Stimulated activated effector memory CD8-positive, alpha-beta T cell treated with anti-CD3 and anti-CD28 coated beads, Interleukin-12 subunit alpha, Interleukin-12 subunit beta, amount 100 ng/mL, for 72 hours (primary cell): ENCODE data around the gene COL23A1.
A peak's percentile ranks its signal among the peaks of the same experiment; 100 is the strongest.
"Not testable (repeated sequence)": the region's sequence is repeated elsewhere in the genome, so short reads cannot be mapped to it uniquely, and the experiment has no call there.

Experiments
- ATAC-seq: fragments of 150-1000 bp; cut with Tn5 transposase; 2 replicates; pipeline ENCODE4 v1.10.0; 2021
- DNase-seq, 2 donors: peaks; one replicate each; pipeline ENCODE4 v3.0.0; 2021 to 2022; ENCODE audit warnings: low spot score in 2 of 2
- H3K27ac Mint-ChIP-seq: one replicate; pipeline ENCODE4 v1.8.0; 2022; ENCODE audit warnings: mild to moderate bottlenecking, mixed read lengths
- H3K36me3 Mint-ChIP-seq: one replicate; pipeline ENCODE4 v1.8.0; 2022; ENCODE audit warnings: mild to moderate bottlenecking, mixed read lengths
- H3K4me1 Mint-ChIP-seq: one replicate; pipeline ENCODE4 v1.8.0; 2022; ENCODE audit warnings: mixed read lengths
- H3K4me3 Mint-ChIP-seq: one replicate; pipeline ENCODE4 v1.8.0; 2022; ENCODE audit warnings: mild to moderate bottlenecking, mixed read lengths
- H3K9me3 Mint-ChIP-seq: one replicate; pipeline ENCODE4 v1.8.0; 2022; ENCODE audit warnings: mixed read lengths

COL23A1 gene

DNA sequence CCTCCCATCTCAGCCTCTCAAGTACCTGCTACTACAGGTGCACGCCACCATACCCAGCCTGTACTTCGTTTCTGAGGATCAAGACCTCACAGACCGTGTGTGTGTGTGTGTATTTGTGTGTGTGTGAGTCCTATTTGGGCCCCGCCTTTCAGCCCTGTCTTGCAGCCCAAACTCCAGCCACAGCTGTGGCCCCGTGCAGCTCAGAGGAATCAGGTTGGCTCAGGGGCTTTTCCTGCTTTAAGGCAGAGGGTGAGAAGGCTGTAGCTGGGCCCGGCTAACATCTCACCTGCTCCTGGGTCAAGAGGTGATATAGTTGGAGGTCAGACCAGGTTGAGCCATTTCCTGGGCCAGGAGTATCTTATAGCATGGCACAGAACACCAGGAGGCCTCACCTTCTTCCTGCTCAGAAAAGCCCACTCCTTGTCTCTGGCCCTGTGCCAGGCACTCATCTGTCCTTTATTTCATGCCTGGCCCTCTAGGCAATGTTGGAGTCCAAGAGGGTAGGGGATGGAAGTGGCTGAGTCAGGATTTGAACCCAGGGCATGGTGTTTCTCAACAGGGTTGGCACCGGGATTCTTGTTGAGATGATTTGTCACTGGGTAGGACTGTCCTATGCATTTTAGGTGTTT, 356.0 kb downstream of the COL23A1 start:
- Mint-ChIP-seq H3K36me3 (peaks cover 28% of the 10 kb centered on the region), H3K4me3 (no peak overlapping the region), H3K9me3 (no peaks in the 10 kb centered on the region), H3K4me1 (peaks cover 69% of the 10 kb centered on the region), H3K27ac (no peak overlapping the region)
- ATAC-seq, result no peak
- DNase-seq, result no peak

DNA sequence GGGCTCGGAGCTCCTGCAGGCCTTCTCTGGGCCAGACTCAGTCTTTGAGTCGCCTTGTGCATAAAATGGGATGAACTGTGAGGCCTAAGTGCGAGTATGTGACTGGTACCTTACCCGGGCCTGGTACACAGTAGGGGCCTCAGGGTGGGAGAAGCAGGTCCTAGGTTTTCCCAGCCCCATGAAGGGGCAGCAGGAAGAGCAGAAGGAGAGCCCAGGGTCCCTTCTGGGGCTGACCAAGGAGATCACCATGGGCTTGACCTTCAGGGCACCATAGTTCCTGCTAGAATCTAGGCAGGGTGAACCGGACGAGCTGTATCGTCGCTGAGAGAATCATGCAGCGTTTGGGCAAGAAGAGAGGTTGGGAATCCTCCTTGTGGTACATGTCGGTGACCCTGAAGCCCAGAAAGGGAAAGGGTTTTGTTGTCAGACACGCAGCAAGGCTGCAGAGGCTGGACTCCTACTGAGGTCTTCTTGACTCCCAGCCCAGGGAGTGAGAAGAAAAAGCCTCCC, 357.2 kb downstream of the COL23A1 start:
- H3K27ac Mint-ChIP-seq, result peak overlapping the region; percentile 83
- H3K9me3 Mint-ChIP-seq, result no peaks in the 10 kb centered on the region
- DNase-seq (no peak), ATAC-seq (no peak)
- H3K4me3 Mint-ChIP-seq, result peak overlapping the region; percentile 80
- H3K4me1 Mint-ChIP-seq, result peaks cover 69% of the 10 kb centered on the region
- H3K36me3 Mint-ChIP-seq, result peaks cover 41% of the 10 kb centered on the region

DNA sequence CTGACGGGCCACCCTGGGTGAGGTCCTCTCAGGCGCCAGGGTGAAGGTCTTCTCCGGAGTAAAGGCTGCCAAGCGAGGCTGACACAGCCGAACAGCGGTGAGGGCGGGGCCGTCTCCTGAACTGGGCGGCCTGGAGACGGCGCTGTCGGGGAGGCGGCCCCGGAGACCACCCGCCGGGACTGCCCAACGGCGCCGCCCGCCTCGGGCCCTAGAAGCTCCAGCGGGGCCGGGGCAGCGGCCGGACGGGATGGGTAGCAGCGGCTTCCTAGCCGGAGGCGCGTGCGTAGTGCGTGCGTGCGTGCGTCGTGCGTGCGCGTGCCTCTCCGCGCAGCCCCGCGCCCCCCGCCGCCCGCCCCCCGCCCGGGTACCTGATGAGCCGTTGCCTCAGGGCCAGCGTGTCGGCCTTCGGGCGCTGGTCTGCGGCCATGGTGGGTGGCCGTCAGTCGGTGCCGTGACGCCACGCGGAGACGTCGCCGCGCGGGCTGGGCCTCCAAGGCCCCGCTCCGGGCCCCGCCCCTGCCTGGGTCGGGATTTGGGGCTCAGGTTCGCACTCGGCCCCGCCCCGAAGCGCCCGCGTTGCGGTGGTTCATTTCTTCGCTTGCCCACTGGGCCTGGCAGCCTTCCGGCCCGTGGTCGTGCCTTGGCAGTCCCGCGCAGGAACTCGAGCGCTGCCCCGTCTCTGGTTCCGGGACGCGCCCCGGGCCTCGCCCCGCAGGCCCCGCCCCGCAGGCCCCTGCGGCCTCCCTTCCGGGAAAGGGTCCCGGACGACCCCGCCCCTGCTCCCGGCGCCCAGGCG, 357.9 kb downstream of the COL23A1 start, which contains the start of gene PHYKPL:
Gene PHYKPL (minus strand): TSS at position 679 of the 796 bp plus-strand sequence. CDS start 252 bp downstream, at position 427.
- ATAC-seq, result peak; percentile 76
- Mint-ChIP-seq H3K4me3 (peak within 1 kb of the TSS; percentile 80), H3K9me3 (no peaks in the 10 kb centered on the region), H3K4me1 (peaks cover 71% of the 10 kb centered on the region), H3K36me3 (peaks cover 47% of the 10 kb centered on the region), H3K27ac (peak within 1 kb of the TSS; percentile 87)
- DNase-seq, result peak; percentile 62 to 87

DNA sequence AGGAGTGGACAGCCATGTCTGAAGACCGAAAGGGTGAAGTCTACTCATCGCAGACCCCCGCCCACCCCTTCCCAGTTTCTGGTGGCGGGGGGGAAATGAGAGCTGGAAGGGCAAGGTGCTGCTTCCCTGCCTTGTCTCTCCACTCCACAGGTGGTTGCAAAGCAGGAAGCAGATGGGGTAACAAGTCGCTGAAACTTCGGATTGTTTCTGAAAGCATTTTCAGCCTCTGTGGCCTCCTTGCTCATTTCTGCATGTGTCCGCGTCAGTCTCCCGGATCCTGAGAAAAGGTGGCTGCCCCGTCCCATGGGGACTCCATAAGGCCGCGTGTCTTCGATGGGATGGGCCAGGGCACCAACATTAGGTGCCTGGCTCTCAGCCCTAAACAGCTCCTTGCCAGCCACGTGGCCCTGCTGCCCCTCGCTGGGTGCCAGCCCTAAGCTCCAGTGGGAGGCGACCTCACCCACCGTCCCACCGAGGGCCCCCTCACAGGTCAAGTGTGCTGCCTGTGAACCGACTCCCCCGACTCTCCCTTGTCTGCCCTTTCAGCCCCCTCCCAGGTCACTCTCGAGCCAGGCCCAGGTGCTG, 358.6 kb downstream of the COL23A1 start:
- Mint-ChIP-seq H3K4me3 (peak overlapping the region; percentile 80), H3K27ac (peak overlapping the region; percentile 87), H3K4me1 (peaks cover 70% of the 10 kb centered on the region), H3K9me3 (no peaks in the 10 kb centered on the region), H3K36me3 (peaks cover 54% of the 10 kb centered on the region)
- DNase-seq, result no peak
- no peak for ATAC-seq

DNA sequence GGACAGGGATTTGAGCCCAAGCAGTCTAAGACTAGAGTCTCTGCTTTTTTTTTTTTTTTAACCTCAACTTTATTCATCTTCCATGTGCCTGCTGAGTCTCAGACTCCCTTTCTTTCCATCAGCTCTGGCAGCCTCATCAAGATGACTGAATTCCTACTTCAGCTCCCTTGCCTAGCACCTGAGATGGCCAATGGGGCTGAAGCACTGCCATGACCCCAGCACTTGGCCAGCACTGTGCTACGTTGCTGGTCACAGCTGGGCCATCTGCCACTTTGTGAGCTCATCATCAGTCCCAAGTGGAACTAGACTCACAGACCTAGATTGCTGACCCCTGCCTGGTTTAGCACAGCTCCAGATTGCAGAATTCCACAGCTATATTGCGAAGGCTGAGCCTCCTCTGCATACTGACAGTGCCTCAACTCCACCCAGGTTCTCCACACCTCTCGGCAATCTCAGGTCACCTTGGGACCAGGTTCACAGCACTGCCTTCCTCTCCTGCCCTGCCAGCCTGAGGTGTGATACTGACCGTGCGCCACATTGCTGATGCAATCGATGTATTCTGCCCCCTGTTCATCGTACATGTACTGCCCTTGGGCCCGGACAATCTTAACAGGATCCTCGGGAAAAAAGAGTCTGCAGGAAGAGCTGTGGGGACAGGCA, 359.2 kb downstream of the COL23A1 start:
- no peaks in the 10 kb centered on the region for H3K9me3 Mint-ChIP-seq
- peaks cover 60% of the 10 kb centered on the region for H3K36me3 Mint-ChIP-seq
- H3K4me3 Mint-ChIP-seq, result peak overlapping the region; percentile 80
- H3K27ac Mint-ChIP-seq, result peak overlapping the region; percentile 87
- no peak for ATAC-seq
- H3K4me1 Mint-ChIP-seq, result peaks cover 69% of the 10 kb centered on the region
- DNase-seq, result no peak

DNA sequence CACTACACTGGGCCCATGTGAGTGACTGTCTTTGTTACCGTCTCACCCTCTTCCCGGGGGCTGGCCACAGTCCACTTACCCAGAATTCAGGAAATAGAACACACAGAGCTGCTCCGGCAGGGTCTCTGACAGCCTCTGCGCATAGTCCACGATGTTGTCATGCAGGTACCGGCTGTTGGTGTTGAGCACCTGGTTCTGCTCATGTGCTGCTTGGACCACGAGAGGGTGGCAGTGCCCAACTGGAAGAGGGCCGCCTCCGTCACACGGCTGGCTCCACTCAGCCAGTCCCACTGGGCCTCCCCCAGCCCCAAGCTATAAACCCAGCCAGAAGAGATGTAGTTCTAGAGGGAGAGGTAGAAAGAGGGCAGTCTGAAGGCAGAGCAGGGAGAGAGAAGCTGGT, 360.3 kb downstream of the COL23A1 start:
- Mint-ChIP-seq H3K27ac (peak overlapping the region; percentile 87), H3K36me3 (peaks cover 72% of the 10 kb centered on the region), H3K4me1 (peaks cover 65% of the 10 kb centered on the region), H3K9me3 (no peaks in the 10 kb centered on the region), H3K4me3 (peak overlapping the region; percentile 80)
- no peak for ATAC-seq
- DNase-seq, result no peak

DNA sequence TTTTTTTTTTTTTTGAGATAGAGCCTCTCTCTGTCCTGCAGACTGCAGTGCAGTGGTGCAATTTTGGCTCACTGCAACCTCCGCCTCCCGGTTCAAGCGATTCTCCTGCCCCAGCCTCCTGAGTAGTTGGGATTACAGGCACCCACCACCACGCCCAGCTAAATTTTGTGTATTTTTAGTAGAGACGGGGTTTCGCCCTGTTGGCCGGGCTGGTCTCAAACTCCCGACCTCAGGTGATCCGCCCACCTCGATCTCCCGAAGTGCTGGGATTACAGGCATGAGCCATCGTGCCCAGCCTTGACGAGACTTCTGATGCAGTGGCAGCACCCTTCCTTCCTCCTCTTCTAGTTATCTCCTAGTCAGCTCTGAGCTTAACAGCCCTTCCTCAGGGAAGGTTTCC, 361.1 kb downstream of the COL23A1 start:
- Mint-ChIP-seq H3K27ac (peak overlapping the region; percentile 87), H3K4me3 (peak overlapping the region; percentile 80), H3K4me1 (peaks cover 65% of the 10 kb centered on the region), H3K36me3 (peaks cover 79% of the 10 kb centered on the region)
- DNase-seq, H3K9me3 Mint-ChIP-seq, ATAC-seq: not testable (repeated sequence)

DNA sequence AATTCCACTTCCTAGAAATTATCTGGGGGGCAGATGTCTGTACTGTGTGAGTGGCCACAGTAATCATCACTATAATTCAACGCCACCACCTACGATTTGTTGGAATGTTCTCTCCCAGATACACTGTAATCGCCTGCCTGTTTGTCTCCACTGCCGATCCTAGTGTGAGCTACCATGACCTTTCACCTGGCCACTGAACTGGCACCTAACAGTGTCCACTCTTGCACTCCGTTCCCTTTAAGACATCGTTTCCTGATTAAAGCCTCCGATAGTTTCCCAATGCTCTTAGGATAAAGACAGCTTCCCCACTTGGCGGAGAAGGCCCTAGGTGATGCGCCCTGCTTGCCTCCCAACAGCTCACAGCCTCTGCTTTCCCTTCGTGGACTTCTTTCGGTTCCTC, 361.6 kb downstream of the COL23A1 start:
- H3K4me3 Mint-ChIP-seq, result no peak overlapping the region
- peaks cover 70% of the 10 kb centered on the region for H3K4me1 Mint-ChIP-seq
- no peaks in the 10 kb centered on the region for H3K9me3 Mint-ChIP-seq
- ATAC-seq (no peak), DNase-seq (no peak)
- peaks cover 84% of the 10 kb centered on the region for H3K36me3 Mint-ChIP-seq
- H3K27ac Mint-ChIP-seq, result peak overlapping the region; percentile 87

DNA sequence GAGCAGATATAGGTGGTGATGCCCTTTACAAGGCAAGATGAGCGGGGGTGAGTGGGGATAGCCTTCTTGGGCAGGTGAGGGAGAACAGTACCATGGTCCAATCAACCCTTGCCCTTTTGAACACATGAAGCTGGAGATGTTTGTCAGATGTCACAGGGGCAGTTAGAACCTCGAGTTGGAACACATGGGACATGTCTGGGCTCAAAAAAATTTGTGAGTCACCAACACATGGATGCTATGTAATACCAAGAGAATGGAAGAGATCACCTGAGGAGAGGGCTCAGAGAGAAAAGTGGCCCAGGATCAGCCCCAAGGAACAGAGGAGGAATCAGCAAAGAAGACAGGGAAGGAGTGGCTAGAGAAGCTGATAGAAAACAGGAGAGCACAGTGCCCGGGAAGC, 362.3 kb downstream of the COL23A1 start:
- ATAC-seq, result no peak
- Mint-ChIP-seq H3K9me3 (no peaks in the 10 kb centered on the region), H3K27ac (peak overlapping the region; percentile 87), H3K36me3 (peaks cover 91% of the 10 kb centered on the region), H3K4me1 (peaks cover 77% of the 10 kb centered on the region), H3K4me3 (no peak overlapping the region)
- no peak for DNase-seq

DNA sequence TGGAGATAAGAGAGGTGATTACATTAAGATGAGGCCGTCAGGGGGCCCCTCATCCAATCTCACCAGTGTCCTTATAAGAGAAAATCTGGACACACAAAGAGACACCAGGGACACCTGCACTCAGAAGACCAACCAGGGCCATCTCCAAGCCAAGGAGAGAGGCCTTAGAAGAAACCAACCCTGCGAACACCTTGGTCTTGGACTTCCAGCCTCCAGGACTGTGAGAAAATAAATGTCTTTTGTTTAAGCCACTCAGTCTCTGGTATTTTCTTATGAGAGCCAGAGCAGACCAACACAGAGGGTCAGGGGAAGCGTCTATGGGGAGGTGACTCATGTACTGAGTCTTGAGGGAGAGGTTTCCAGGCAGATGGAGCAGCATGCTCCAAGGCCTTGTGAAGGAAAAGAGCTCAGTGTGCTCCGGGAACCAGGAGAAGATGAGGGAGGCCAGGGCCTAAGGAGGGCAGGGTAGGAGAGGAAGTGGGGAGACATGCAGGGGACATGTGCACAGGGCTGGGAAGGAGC, 363.0 kb downstream of the COL23A1 start:
- no peak for DNase-seq
- H3K36me3 Mint-ChIP-seq, result peaks cover 93% of the 10 kb centered on the region
- peak overlapping the region; percentile 87 for H3K27ac Mint-ChIP-seq
- H3K4me1 Mint-ChIP-seq, result peaks cover 79% of the 10 kb centered on the region
- ATAC-seq, result no peak
- no peaks in the 10 kb centered on the region for H3K9me3 Mint-ChIP-seq
- no peak overlapping the region for H3K4me3 Mint-ChIP-seq

DNA sequence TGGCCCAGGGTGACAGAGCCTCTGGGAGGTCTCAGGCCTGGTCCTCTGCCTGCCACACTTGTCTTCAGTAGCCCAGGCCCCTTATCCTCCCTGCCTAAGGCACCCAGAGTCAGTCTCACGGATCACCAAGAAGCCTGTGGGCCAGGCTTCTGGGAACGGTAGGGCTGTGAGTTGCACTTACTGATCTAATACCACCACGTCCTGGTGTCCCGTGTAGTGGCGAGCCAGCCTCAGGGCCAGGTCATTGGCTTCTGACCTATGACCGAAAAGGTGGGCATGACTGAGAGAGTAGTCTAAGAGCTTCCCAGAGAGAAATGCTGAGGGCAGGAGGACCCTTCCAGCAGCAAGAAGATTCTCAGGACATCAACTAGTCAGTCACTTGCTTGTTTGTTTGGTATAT, 365.0 kb downstream of the COL23A1 start:
- Mint-ChIP-seq H3K4me1 (peaks cover 80% of the 10 kb centered on the region), H3K27ac (peak overlapping the region; percentile 75), H3K4me3 (no peak overlapping the region), H3K9me3 (no peaks in the 10 kb centered on the region), H3K36me3 (peaks cover 92% of the 10 kb centered on the region)
- ATAC-seq (no peak), DNase-seq (no peak)

DNA sequence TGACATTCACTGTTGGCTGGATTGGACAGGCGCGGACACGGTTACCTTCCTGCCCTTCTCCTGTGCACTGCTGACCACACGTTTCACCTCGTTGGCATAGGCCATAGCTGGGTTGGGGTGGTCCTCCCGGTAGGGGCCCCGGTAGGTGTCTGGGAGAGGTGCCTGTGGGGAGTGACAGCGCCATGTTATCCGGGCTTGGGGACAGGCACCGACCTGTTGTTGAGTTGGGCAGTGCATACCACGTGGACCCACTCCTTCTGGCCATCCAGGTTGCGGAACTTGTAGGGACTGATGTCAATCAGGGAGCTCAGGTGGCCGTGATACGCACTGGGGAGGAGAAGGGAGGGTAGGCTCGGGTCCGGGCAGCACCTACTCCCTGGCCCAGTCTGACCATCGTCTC, 365.8 kb downstream of the COL23A1 start:
- Mint-ChIP-seq H3K27ac (peak overlapping the region; percentile 91), H3K36me3 (peaks cover 92% of the 10 kb centered on the region), H3K9me3 (no peaks in the 10 kb centered on the region), H3K4me1 (peaks cover 72% of the 10 kb centered on the region), H3K4me3 (no peak overlapping the region)
- ATAC-seq (no peak), DNase-seq (no peak)

DNA sequence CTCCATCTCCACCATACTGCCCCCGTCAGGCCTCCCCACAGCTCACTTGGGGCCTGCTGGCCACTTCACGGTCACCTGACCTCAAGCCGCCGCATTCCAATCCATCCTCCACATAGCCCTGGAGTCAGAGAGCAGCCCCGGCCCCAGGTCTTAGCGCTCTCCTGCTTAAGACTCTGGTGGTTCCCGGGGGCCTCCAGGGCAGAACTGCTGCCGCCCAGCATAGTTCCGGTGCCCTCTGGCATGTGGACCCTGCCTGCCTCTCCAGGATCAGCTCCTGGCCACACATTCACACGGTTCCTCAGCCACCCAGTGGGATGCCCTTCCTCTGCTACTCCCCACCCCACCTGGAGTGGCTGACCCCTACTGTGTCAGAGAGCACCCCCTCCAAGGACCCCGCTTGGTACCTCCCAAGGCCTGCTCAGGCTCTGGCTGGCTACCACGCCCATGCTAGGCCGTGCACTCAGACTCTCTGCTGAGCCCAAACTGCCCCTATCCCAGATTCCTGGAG, 366.3 kb downstream of the COL23A1 start:
- no peaks in the 10 kb centered on the region for H3K9me3 Mint-ChIP-seq

DNA sequence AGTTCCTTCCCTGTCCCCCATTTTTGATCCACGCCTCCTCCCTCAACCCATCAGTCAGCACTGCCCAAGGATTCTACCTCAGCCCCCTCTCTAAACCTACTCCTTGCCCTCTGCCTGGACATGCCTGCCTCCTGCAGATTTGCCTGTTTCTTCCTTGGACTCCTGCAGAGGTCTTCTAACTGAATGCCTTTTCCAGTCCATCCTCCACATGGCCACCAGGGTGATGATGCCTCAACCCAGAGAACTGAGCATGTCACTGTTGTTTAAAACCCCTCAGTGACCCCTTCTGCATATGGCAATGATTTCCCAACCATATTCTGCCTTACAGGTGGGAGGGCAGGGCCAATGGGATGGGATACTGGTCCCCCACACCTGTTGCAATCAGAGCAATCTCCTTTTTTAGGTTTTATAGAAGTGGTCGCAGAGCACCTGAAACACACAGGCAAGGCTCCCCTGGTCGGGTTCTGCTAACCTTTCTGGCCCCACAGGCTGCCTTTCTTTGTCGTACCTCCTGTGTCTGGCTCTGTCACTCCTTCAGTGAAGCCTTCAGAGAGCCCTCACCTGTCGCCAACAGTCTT, 366.9 kb downstream of the COL23A1 start:
- no peak for DNase-seq
- H3K9me3 Mint-ChIP-seq, result no peaks in the 10 kb centered on the region
- ATAC-seq, result no peak
- peak overlapping the region; percentile 91 for H3K27ac Mint-ChIP-seq
- peaks cover 92% of the 10 kb centered on the region for H3K36me3 Mint-ChIP-seq
- H3K4me1 Mint-ChIP-seq, result peaks cover 61% of the 10 kb centered on the region
- H3K4me3 Mint-ChIP-seq, result no peak overlapping the region

More for the DNA sequence above, 366.3 kb downstream of the COL23A1 start:
- Mint-ChIP-seq H3K4me3 (no peak overlapping the region), H3K36me3 (peaks cover 92% of the 10 kb centered on the region), H3K4me1 (peaks cover 67% of the 10 kb centered on the region), H3K27ac (peak overlapping the region; percentile 91)
- no peak for DNase-seq
- no peak for ATAC-seq
